ENCODE measurements around the gene CYBB.

CYBB gene

GRCh38 chrX:37847733-37848197 is 67.9 kb downstream of the CYBB start:
- no peak for TF ChIP-seq ZFX (IDR thresholded peaks at IDR 0.05; ENCODE audit: borderline replicate concordance)
- no peak for TF ChIP-seq CTCF (IDR thresholded peaks at IDR 0.05)
- H3K27ac ChIP-seq, result no peak overlapping the region

GRCh38 chrX:37854148-37854547 is 74.3 kb downstream of the CYBB start:
- no peak overlapping the region for H3K27ac ChIP-seq
- TF ChIP-seq ZFX (IDR thresholded peaks at IDR 0.05; ENCODE audit: borderline replicate concordance) (no peak), CTCF (IDR thresholded peaks at IDR 0.05) (no peak)

- TF ChIP-seq ZFX (IDR thresholded peaks at IDR 0.05; ENCODE audit: borderline replicate concordance), result no peak
- no peak for TF ChIP-seq CTCF (IDR thresholded peaks at IDR 0.05)
- no peak overlapping the region for H3K27ac ChIP-seq
Observed at GRCh38 chrX:37854748-37855147, 74.9 kb downstream of the CYBB start.

GRCh38 chrX:37860721-37861120 is 80.9 kb downstream of the CYBB start:
- no peak overlapping the region for H3K27ac ChIP-seq
- TF ChIP-seq ZFX (IDR thresholded peaks at IDR 0.05; ENCODE audit: borderline replicate concordance), result no peak
- no peak for TF ChIP-seq CTCF (IDR thresholded peaks at IDR 0.05)

GRCh38 chrX:37862851-37863250 is 83.0 kb downstream of the CYBB start:
- no peak overlapping the region for H3K27ac ChIP-seq
- TF ChIP-seq ZFX (IDR thresholded peaks at IDR 0.05; ENCODE audit: borderline replicate concordance), result no peak
- TF ChIP-seq CTCF (IDR thresholded peaks at IDR 0.05), result no peak
